Small intestine (tissue), 7 donors: ENCODE measurements around the gene CHN2. TPM values are rescaled to one million over a fixed set of nuclear protein-coding genes. Genes with fewer than 3 reads are reported as not detected.

Experiments used
- DNase-seq, 2 donors: peaks; one replicate each; pipeline versions ENCODE4 v3.0.0 to v3.0.0-alpha.2; 2013
- FAIRE-seq: peaks from 2 replicates; lab custom pipeline; 2012; peaks lifted over from hg19 to GRCh38; lab: Jason Lieb, UNC
- H3K27ac ChIP-seq, 3 donors: one replicate each; pipeline ENCODE4 v1.5.1; 2013; ENCODE audit warnings: low read length in 2 of 3, mild to moderate bottlenecking in 2 of 3, control low read depth in 1 of 3, inconsistent platforms in 1 of 3, low read depth in 1 of 3, moderate library complexity in 1 of 3
- H3K27me3 ChIP-seq, 3 donors: one replicate each; pipeline ENCODE4 v1.6.1; 2013; ENCODE audit warnings: low read length in 3 of 3, inconsistent platforms in 1 of 3; ENCODE audit not compliant: control insufficient read depth in 3 of 3, insufficient read depth in 3 of 3
- H3K36me3 ChIP-seq, 3 donors: one replicate each; pipeline ENCODE4 v1.6.1; 2013; ENCODE audit warnings: low read length in 3 of 3, inconsistent platforms in 1 of 3, low read depth in 1 of 3, mild to moderate bottlenecking in 1 of 3, moderate library complexity in 1 of 3; ENCODE audit not compliant: control insufficient read depth in 3 of 3, insufficient read depth in 2 of 3
- H3K4me1 ChIP-seq, 3 donors: one replicate each; pipeline ENCODE4 v1.6.1; 2013; ENCODE audit warnings: low read length in 2 of 3, inconsistent platforms in 1 of 3, low read depth in 1 of 3, mild to moderate bottlenecking in 1 of 3, moderate library complexity in 1 of 3; ENCODE audit not compliant: control insufficient read depth in 3 of 3, insufficient read depth in 2 of 3
- H3K4me3 ChIP-seq, 3 donors: one replicate each; pipeline ENCODE4 v1.5.1; 2013; ENCODE audit warnings: low read length in 3 of 3, control low read depth in 1 of 3, inconsistent platforms in 1 of 3, low read depth in 1 of 3, mild to moderate bottlenecking in 1 of 3, moderate library complexity in 1 of 3
- H3K9me3 ChIP-seq, 2 donors: one replicate each; pipeline ENCODE4 v1.6.1; 2013; ENCODE audit warnings: low read depth in 1 of 2, low read length in 1 of 2; ENCODE audit not compliant: control insufficient read depth in 2 of 2, insufficient read depth in 1 of 2
- WGBS, 3 donors: extraction: QIAGEN DNeasy Blood & Tissue Kit; methylation state at CpG; one replicate each; pipeline ENCODE4 v1.1.7; 2013; 5-methylcytosine and 5-hydroxymethylcytosine counted together
- polyA plus RNA-seq, 4 donors: library from polyadenylated mRNA; stranded (reverse) in 3 of 4; unstranded in 1 of 4; fragments of 200-250 nt in 3 of 4; fragments of 120-200 nt in 1 of 4; gene quantifications; one replicate each; pipeline versions ENCODE4 v1.2.1 to v1.2.3, GENCODE V29; 2013
- donor health status: healthy with polysubstance abuse.
- donor health status: control.
- donor health status: control.
- donor health status: Bipolar disorder and iron deficiency.
- donor health status: healthy.

Gene CHN2
- polyA plus RNA-seq, 4 donors = 22.3 to 124 (median 45.2) TPM

GRCh38 chr7:29342761-29343160, 148.2 kb downstream of the CHN2 start:
- FAIRE-seq (no peak), DNase-seq (no peak)
- no peaks in the 10 kb centered on the region for H3K9me3 ChIP-seq
- H3K4me1 ChIP-seq = no peaks in the 10 kb centered on the region
- WGBS, 3 donors = 75 to 91% (median 90%) methylated on average over 3 of the region's 3 CpGs
- H3K27ac ChIP-seq = no peak overlapping the region
- H3K27me3 ChIP-seq = no peaks in the 10 kb centered on the region
- peaks cover 0 to 4% (median 0%) of the 10 kb centered on the region in 3 donors for H3K36me3 ChIP-seq
- H3K4me3 ChIP-seq = no peak overlapping the region

DNA sequence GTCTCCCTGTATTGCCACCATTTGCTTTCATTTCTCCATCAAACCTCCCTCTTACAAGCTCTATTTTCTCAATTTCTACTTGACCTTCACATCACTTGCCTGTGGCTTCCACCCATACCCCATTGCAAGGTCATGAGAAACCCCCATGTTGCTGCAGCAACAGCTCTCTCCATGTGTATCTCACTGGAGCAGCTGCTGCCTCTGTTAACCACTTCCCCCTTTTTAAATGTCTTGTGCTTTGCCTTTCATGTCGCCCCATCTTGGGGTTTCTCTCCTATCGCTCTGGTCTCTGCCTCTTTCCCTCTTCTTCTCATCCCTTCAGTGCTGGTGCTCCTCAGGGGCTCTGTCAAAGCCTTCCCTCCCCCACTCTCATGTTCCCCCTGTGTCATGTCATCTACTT, 148.8 kb downstream of the CHN2 start:
- H3K4me1 ChIP-seq = peaks cover 0 to under 1% (median 0%) of the 10 kb centered on the region in 3 donors
- H3K4me3 ChIP-seq = no peak overlapping the region
- DNase-seq (no peak), FAIRE-seq (no peak)
- H3K27me3 ChIP-seq = no peaks in the 10 kb centered on the region
- WGBS, 3 donors = 73 to 93% (median 74%) methylated on average over 2 of the region's 2 CpGs
- peaks cover 0 to 4% (median 0%) of the 10 kb centered on the region in 3 donors for H3K36me3 ChIP-seq
- H3K9me3 ChIP-seq = no peaks in the 10 kb centered on the region
- no peak overlapping the region for H3K27ac ChIP-seq

GRCh38 chr7:29344334-29344978, 149.9 kb downstream of the CHN2 start:
- FAIRE-seq (no peak), DNase-seq (no peak)
- Histone ChIP-seq H3K27me3 (no peaks in the 10 kb centered on the region), H3K4me1 (peaks cover 0 to 4% (median 2%) of the 10 kb centered on the region in 3 donors), H3K9me3 (no peaks in the 10 kb centered on the region), H3K36me3 (peaks cover 0 to 4% (median 0%) of the 10 kb centered on the region in 3 donors), H3K4me3 (no peak overlapping the region), H3K27ac (no peak overlapping the region)
- 94 to 97% (median 95%) methylated on average over 4 of the region's 4 CpGs for WGBS, 3 donors

- Histone ChIP-seq H3K36me3 (peaks cover 0 to 4% (median 0%) of the 10 kb centered on the region in 3 donors), H3K27ac (no peak overlapping the region), H3K9me3 (no peaks in the 10 kb centered on the region), H3K4me1 (peaks cover 0 to 4% (median 2%) of the 10 kb centered on the region in 3 donors), H3K4me3 (no peak overlapping the region), H3K27me3 (no peaks in the 10 kb centered on the region)
- DNase-seq (peak; percentile 47 to 62), FAIRE-seq (no peak)
- WGBS, 3 donors = 85 to 95% (median 91%) methylated on average over 9 of the region's 9 CpGs
Measured at GRCh38 chr7:29345590-29345989, 151.0 kb downstream of the CHN2 start.

GRCh38 chr7:29346231-29346978, 151.8 kb downstream of the CHN2 start:
- no peaks in the 10 kb centered on the region for H3K27me3 ChIP-seq
- H3K9me3 ChIP-seq = no peaks in the 10 kb centered on the region
- DNase-seq (no peak), FAIRE-seq (no peak)
- H3K27ac ChIP-seq = no peak overlapping the region
- peaks cover 0 to 4% (median 0%) of the 10 kb centered on the region in 3 donors for H3K36me3 ChIP-seq
- peaks cover 0 to 4% (median 2%) of the 10 kb centered on the region in 3 donors for H3K4me1 ChIP-seq
- no peak overlapping the region for H3K4me3 ChIP-seq
- 81 to 86% (median 84%) methylated on average over 8 of the region's 8 CpGs for WGBS, 3 donors

GRCh38 chr7:29349362-29349761, 154.8 kb downstream of the CHN2 start:
- WGBS, 3 donors = 61 to 80% (median 77%) methylated on average over 4 of the region's 4 CpGs

DNA sequence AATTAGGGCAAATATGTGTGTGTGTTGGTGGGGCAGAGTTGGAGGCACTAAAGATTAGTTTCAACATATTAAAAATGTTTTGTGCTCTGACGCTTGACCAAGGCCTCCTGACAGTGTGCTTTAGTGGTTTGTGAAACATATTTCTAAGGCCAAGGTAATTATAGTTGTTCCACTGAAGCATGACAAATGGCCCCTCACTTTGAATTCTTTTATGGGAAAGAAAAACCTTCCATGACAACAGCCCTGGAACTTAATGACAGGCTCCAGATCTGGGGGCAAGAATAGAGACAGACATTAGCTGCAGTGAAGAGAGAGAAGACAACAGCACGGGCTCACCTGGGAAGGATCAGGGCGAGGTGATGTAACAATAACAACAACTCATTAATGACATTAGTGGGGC, 155.8 kb downstream of the CHN2 start:
- WGBS, 3 donors = 90 to 97% (median 91%) methylated on average over 3 of the region's 3 CpGs
- no peak for DNase-seq
- Histone ChIP-seq H3K4me1 (peaks cover 0 to 4% (median 2%) of the 10 kb centered on the region in 3 donors), H3K4me3 (no peak overlapping the region), H3K27ac (no peak overlapping the region), H3K9me3 (no peaks in the 10 kb centered on the region), H3K36me3 (peaks cover 0 to 2% (median 0%) of the 10 kb centered on the region in 3 donors), H3K27me3 (no peaks in the 10 kb centered on the region)
- FAIRE-seq = no peak

More at GRCh38 chr7:29349362-29349761, 154.8 kb downstream of the CHN2 start:
- Histone ChIP-seq H3K4me1 (peaks cover 0 to 4% (median 2%) of the 10 kb centered on the region in 3 donors), H3K4me3 (no peak overlapping the region), H3K36me3 (peaks cover 0 to 4% (median 0%) of the 10 kb centered on the region in 3 donors), H3K27ac (no peak overlapping the region), H3K9me3 (no peaks in the 10 kb centered on the region), H3K27me3 (no peaks in the 10 kb centered on the region)
- DNase-seq (no peak), FAIRE-seq (no peak)

- H3K27ac ChIP-seq = no peak overlapping the region
- H3K4me3 ChIP-seq = no peak overlapping the region
- H3K4me1 ChIP-seq = peaks cover 0 to 4% (median 2%) of the 10 kb centered on the region in 3 donors
- 78 to 86% (median 84%) methylated on average over 4 of the region's 4 CpGs for WGBS, 3 donors
- peaks cover 0 to 8% (median 0%) of the 10 kb centered on the region in 3 donors for H3K36me3 ChIP-seq
- DNase-seq (no peak), FAIRE-seq (no peak)
- no peaks in the 10 kb centered on the region for H3K9me3 ChIP-seq
- H3K27me3 ChIP-seq = no peaks in the 10 kb centered on the region
Measured at GRCh38 chr7:29352041-29352440, 157.5 kb downstream of the CHN2 start.
